ENCODE measurements around the gene VGLL4.

DNA sequence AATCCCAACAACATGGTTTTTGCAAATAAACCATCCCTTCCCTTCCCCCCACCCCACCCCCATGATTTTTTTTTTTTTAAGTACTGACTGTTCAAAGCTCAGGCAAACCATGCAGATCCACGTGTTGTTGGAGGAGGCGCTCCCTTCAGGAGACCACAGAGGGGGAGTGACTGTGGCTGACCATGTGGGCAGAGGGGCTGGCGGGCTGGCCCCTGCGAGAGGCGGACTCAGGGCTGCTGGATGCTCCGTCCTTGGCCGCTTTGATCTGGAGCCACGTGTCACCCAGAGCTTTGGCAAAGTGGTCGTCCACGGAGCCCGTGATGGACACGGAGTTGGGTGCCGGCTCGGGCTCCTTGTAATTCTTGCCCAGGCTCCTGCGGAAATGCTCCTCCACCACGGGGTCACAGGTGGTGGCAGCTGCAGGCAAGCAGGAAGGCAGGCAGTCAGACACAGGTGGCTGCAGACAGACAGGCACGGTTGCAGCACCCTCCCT lies 85.3 kb downstream of the VGLL4 start:
- TF ChIP-seq, protein P1, sequence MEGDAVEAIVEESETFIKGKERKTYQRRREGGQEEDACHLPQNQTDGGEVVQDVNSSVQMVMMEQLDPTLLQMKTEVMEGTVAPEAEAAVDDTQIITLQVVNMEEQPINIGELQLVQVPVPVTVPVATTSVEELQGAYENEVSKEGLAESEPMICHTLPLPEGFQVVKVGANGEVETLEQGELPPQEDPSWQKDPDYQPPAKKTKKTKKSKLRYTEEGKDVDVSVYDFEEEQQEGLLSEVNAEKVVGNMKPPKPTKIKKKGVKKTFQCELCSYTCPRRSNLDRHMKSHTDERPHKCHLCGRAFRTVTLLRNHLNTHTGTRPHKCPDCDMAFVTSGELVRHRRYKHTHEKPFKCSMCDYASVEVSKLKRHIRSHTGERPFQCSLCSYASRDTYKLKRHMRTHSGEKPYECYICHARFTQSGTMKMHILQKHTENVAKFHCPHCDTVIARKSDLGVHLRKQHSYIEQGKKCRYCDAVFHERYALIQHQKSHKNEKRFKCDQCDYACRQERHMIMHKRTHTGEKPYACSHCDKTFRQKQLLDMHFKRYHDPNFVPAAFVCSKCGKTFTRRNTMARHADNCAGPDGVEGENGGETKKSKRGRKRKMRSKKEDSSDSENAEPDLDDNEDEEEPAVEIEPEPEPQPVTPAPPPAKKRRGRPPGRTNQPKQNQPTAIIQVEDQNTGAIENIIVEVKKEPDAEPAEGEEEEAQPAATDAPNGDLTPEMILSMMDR (conservative IDR thresholded peaks at IDR 0.05; ENCODE audit: low read depth, low read length), result no peak
- TF ChIP-seq NFE2L2 (IDR thresholded peaks at IDR 0.05; ENCODE audit: low read depth, low read length), result no peak
- no peak for TF ChIP-seq CHD1 (IDR thresholded peaks at IDR 0.05; ENCODE audit: low read depth, low read length)
- TF ChIP-seq, protein P2, sequence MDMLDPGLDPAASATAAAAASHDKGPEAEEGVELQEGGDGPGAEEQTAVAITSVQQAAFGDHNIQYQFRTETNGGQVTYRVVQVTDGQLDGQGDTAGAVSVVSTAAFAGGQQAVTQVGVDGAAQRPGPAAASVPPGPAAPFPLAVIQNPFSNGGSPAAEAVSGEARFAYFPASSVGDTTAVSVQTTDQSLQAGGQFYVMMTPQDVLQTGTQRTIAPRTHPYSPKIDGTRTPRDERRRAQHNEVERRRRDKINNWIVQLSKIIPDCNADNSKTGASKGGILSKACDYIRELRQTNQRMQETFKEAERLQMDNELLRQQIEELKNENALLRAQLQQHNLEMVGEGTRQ (IDR thresholded peaks at IDR 0.05; ENCODE audit: low read depth, low read length), result no peak
- TF ChIP-seq RCOR1 (IDR thresholded peaks at IDR 0.05; ENCODE audit: insufficient replicate concordance, low read length), result no peak
- TF ChIP-seq POLR2A (IDR thresholded peaks at IDR 0.05; ENCODE audit: low read depth, low read length), result no peak
- no peak for TF ChIP-seq MXI1 (IDR thresholded peaks at IDR 0.05; ENCODE audit: borderline replicate concordance, low read depth, low read length)
- TF ChIP-seq MAFK (IDR thresholded peaks at IDR 0.05; ENCODE audit: low read depth, low read length), result no peak
- TF ChIP-seq RFX5 (IDR thresholded peaks at IDR 0.05; ENCODE audit: low read depth, low read length), result no peak
- no peak for TF ChIP-seq CEBPB (IDR thresholded peaks at IDR 0.05; ENCODE audit: low read depth, low read length)
- TF ChIP-seq, protein P3, sequence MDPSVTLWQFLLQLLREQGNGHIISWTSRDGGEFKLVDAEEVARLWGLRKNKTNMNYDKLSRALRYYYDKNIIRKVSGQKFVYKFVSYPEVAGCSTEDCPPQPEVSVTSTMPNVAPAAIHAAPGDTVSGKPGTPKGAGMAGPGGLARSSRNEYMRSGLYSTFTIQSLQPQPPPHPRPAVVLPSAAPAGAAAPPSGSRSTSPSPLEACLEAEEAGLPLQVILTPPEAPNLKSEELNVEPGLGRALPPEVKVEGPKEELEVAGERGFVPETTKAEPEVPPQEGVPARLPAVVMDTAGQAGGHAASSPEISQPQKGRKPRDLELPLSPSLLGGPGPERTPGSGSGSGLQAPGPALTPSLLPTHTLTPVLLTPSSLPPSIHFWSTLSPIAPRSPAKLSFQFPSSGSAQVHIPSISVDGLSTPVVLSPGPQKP (IDR thresholded peaks at IDR 0.05; ENCODE audit: borderline replicate concordance, low read depth, low read length), result no peak
- no peak for TF ChIP-seq FOS (IDR thresholded peaks at IDR 0.05; ENCODE audit: low read depth, low read length)
- no peak for TF ChIP-seq RAD21 (IDR thresholded peaks at IDR 0.05; ENCODE audit: low read length)
- TF ChIP-seq SMC3 (IDR thresholded peaks at IDR 0.05; ENCODE audit: low read depth, low read length), result no peak

Data from IMR-90 (cell line).